Stimulated activated CD4-positive, alpha-beta T cell treated with anti-CD3 and anti-CD28 coated beads, Interleukin-4, amount 100 ng/mL, for 1 hour (primary cell): ENCODE data around the gene NANP.
"Not testable (repeated sequence)": the region's sequence is repeated elsewhere in the genome, so short reads cannot be mapped to it uniquely, and the experiment has no call there.

ENCODE experiments used
- DNase-seq: peaks from one replicate; pipeline ENCODE4 v3.0.0-alpha.2; 2020

The NANP gene

GRCh38 chr20:25623736-25624499, at the start of gene NANP:
Gene NANP (minus strand): TSS chr20:25624014. CDS start chr20:25623948, 66 bp downstream.
- peak; percentile 83 for DNase-seq

- no peak for DNase-seq
These were observed 48.9 kb upstream of the NANP start for GRCh38 chr20:25672659-25673235.

- DNase-seq: no peak
These were observed 46.1 kb upstream of the NANP start for GRCh38 chr20:25669826-25670422.

GRCh38 chr20:25668446-25668845, 44.6 kb upstream of the NANP start:
- no peak for DNase-seq

DNA sequence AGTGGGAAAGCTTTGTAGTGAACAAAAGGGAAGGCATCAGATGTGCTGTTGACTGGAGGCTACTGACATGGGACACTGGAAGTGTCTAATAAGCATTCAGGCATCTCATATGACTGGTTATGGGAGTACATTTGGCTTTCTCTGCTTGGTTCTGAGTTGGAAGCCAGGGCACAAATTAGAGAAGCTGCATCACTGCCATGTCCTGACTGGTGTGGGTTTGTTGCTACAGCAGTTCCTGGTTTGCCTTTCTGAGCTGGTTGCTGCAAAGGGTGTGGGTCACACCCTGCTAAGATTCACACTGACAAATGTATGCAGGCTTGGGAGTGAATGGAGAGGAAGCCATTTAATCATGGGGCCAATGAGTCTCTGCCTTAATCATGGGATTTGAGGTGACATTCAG, 36.2 kb upstream of the NANP start:
- no peak for DNase-seq

DNA sequence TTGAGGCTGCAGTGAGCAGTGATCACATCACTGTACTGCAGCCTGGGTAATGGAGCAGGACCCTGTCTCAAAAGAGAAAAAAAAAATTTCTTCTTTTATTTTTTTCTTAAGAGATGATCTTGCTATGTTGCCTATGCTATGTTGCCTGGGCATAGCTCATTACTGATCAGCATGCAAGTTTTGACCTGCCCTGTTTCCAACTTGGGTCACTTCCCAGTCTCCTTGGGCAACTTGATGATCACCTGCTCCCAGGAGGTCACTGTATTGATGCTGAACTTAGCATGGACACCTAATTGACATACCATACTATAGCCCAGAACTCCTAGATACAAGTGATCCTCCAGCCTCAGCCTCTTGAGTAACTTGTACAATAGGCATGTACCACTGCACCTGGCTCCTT, 30.7 kb upstream of the NANP start:
- DNase-seq: no peak

- not testable (repeated sequence) for DNase-seq
These were observed 29.1 kb upstream of the NANP start for GRCh38 chr20:25652866-25653265.

- no peak for DNase-seq
These were observed 21.0 kb upstream of the NANP start for GRCh38 chr20:25644814-25645213.

DNA sequence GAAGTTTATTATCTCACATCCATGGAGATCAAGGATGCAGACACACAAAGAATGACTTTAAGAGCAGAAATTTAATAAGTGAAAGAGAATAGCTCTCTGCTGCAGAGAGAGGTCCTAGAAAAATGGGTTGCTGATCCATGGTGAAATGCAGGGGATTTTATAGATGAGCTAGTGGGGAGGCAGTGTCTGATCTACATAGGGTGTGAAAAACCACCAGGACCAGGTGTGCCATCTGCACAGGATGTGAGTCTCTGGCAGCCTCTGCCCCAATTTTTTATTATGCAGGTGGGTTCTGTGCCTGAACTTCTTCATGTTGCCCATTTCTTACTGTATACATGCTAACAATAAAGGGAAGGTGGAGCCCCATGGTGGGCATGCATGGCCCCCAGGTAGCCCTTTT, 19.9 kb upstream of the NANP start:
- no peak for DNase-seq

DNA sequence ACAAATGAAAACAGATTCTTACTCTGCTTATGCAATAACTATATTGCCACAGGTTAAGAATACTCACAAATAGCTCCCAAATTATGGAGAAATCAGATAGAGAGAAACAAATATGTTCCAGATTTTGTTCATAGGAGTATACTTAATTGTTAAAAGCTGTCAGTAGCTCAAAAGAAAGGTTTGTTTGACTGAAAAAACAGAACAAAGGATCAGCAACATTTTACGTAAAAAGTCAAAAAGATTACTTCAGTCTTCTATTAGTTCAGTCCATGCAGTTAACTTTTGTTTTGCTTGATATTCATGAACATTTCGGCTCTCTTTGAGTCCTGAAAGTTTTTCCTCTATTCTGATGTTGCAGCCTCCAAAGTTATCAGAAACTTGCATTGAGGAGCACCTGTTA, 13.4 kb upstream of the NANP start:
- no peak for DNase-seq

GRCh38 chr20:25632940-25633790, 9.4 kb upstream of the NANP start:
- DNase-seq: no peak

GRCh38 chr20:25630615-25631014, 6.8 kb upstream of the NANP start:
- not testable (repeated sequence) for DNase-seq

DNA sequence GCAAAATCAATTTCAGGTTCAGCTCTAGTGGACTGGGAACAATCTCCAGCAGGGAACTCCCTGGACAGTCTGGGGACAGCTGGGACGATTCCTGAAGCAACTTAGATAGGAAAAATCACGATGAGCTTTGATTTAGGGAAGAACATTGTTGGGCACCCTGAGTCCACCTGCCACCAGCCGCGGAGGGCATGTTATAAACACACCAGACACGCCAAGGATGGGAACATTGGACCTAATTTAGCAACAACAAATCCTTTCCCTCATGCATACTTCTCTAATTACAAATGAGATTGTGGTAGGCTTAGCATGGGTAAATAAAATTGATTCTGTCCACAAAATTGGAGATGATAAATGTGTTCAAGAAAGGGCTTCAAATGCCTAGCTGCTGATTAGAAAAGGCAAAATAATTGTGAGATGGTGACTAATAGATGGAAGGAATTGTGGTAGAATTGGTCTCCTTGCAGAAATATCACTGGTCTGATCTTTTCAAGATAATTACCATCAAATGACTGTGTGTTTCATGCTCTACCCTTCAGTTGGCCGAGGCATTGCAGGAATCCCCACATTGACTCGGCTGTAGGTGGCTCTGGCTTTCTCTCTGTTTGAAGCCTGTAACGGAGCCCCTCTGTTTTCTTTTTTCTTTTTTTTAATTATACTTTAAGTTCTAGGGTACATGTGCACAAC, 6.1 kb upstream of the NANP start:
- DNase-seq: no peak

GRCh38 chr20:25626779-25627178, 3.0 kb upstream of the NANP start:
- DNase-seq: no peak

DNA sequence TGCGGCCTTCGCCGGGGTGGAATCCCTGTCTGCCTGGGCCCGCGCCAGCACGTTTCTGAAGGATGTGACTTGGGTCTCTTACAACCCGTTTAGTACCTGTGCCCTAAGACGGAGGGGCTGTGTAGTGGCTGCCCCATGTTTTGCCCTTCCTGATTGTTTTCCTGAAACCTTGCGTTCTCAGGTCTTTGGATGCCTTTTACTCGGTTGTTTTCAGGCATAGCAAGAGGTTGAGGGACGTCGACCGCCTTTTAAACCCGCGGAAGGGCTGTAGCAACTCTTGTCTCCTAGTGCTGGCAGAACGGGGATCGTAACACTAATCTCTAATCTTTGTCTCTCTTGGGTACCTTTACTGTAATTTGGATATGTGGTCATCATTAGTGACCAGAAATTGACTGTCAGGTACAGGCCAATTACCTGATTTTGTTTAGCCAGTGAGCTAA, 706 bp upstream of the NANP start:
- DNase-seq: no peak

- peak; percentile 22 for DNase-seq
These were observed 534 bp downstream of the NANP start for GRCh38 chr20:25623225-25623735.

- DNase-seq: no peak
These were observed 1.2 kb downstream of the NANP start for GRCh38 chr20:25622450-25623224.

- no peak for DNase-seq
These were observed 1.8 kb downstream of the NANP start for GRCh38 chr20:25622049-25622448.

DNA sequence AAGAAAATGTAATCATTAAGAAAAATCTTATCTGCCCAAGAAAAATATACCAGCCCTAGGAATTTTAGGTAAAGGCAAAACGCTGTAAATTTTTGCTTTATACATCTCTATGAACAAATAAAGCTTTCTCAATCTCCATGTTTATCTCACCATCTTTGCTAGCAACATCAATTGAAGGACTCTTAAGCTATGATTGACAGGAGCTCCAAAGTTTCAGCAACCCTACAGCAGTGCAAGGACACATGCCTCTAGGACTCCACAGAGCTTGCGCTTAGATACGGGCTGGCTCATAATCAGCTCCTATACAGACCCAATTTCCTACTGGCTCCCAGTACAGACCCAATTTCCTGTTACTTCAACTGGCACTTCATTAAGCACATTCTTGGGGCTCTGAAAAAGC, 4.3 kb downstream of the NANP start:
- DNase-seq: no peak

- no peak for DNase-seq
These were observed 15.0 kb downstream of the NANP start for GRCh38 chr20:25608774-25609173.

DNA sequence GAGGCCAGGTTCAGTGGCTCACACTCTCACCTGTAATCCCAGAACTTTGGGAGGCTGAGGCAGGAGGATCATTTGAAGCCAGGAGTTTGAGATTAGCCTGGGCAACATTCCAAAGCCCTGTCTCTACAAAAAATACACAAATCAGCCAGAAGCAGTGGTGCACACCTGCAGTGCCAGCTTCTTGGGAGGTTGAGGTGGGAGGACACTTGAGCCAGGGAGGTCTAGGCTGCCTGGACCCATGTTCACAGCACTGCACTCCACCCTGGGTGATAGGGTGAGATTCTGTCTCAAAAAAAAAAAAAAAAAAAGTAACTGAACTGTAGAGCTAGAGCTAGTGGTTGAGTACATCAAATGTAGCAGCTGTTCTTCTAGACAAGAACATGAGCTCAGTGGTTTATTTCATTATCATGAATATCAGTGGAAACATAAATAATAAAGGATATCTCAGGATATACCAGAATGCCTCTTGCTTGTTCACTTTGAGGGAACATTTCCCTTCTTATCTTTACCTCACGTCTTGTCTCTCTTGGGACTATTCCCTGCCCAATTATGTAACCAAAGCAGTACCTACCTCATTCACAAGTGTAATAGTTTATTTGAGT, 17.6 kb downstream of the NANP start:
- no peak for DNase-seq
